Gastrocnemius medialis (tissue), 4 donors: Measurements from ENCODE around the gene KCNJ9.

Experiments used
- CTCF ChIP-seq, 5 experiments: fragments of 450-650 bp in 3 of 5; fragments of 200-600 bp in 2 of 5; sonication (generic) in 2 of 5; IDR thresholded peaks in 4 of 5; conservative IDR thresholded peaks in 1 of 5; 1 replicate in 4 of 5; 2 replicates in 1 of 5; pipeline ENCODE4 v1.5.1; 2016 to 2019; ENCODE audit warnings: antibody characterized with exemption in 5 of 5, mild to moderate bottlenecking in 3 of 5, moderate library complexity in 3 of 5
- POLR2A ChIP-seq, 2 donors: fragments of 450-650 bp; IDR thresholded peaks; one replicate each; pipeline ENCODE4 v1.6.1; 2017; ENCODE audit warnings: antibody characterized with exemption in 2 of 2, mild to moderate bottlenecking in 2 of 2, moderate library complexity in 2 of 2

- peak in 4 of 5 experiments; percentile 28 to 61 (median 30) for TF ChIP-seq CTCF (IDR thresholded peaks at IDR 0.05 in 4 of 5, conservative IDR thresholded peaks at IDR 0.05 in 1 of 5)
- TF ChIP-seq POLR2A (IDR thresholded peaks at IDR 0.05), result no peak
Observed at GRCh38 chr1:160108888-160109662, 27.7 kb downstream of the KCNJ9 start.
